ENCODE measurements around the gene TMEM52.

Gene TMEM52

GRCh38 chr1:1926886-1927660 is 8.0 kb upstream of the TMEM52 start:
- DNase-seq (ENCODE audit: low read depth): no peak

GRCh38 chr1:1926346-1926811 is 7.3 kb upstream of the TMEM52 start:
- no peak for DNase-seq (ENCODE audit: low read depth)

- DNase-seq (ENCODE audit: low read depth): no peak
Measured at GRCh38 chr1:1925437-1926345, 6.6 kb upstream of the TMEM52 start.

GRCh38 chr1:1924849-1925248 is 5.8 kb upstream of the TMEM52 start:
- no peak for DNase-seq (ENCODE audit: low read depth)

- no peak for DNase-seq (ENCODE audit: low read depth)
Measured at GRCh38 chr1:1924386-1924785, 5.3 kb upstream of the TMEM52 start.

- no peak for DNase-seq (ENCODE audit: low read depth)
Measured at GRCh38 chr1:1922956-1923833, 4.1 kb upstream of the TMEM52 start.

GRCh38 chr1:1922702-1922955 is 3.5 kb upstream of the TMEM52 start:
- DNase-seq (ENCODE audit: low read depth): no peak

GRCh38 chr1:1921901-1922701 is 3.0 kb upstream of the TMEM52 start:
- no peak for DNase-seq (ENCODE audit: low read depth)

- no peak for DNase-seq (ENCODE audit: low read depth)
Measured at GRCh38 chr1:1921459-1921862, 2.4 kb upstream of the TMEM52 start.

- DNase-seq (ENCODE audit: low read depth): no peak
Measured at GRCh38 chr1:1920608-1921458, 1.8 kb upstream of the TMEM52 start.

- DNase-seq (ENCODE audit: low read depth): no peak
Measured at GRCh38 chr1:1920057-1920607, 1.1 kb upstream of the TMEM52 start.

- DNase-seq (ENCODE audit: low read depth): peak; percentile 99
Measured at GRCh38 chr1:1919304-1920056, 401 bp upstream of the TMEM52 start.

GRCh38 chr1:1917995-1918900 is 831 bp downstream of the TMEM52 start:
- DNase-seq (ENCODE audit: low read depth): no peak

- DNase-seq (ENCODE audit: low read depth): no peak
Measured at GRCh38 chr1:1917304-1917976, 1.6 kb downstream of the TMEM52 start.

- no peak for DNase-seq (ENCODE audit: low read depth)
Measured at GRCh38 chr1:1916851-1917251, 2.2 kb downstream of the TMEM52 start.

GRCh38 chr1:1915911-1916840 is 2.9 kb downstream of the TMEM52 start:
- no peak for DNase-seq (ENCODE audit: low read depth)

All from stimulated activated CD8-positive, alpha-beta memory T cell treated with anti-CD3 and anti-CD28 coated beads, Interleukin-12 subunit alpha, Interleukin-12 subunit beta, amount 100 ng/mL, for 1 hour (primary cell).